Upper lobe of left lung (tissue), 4 donors: ENCODE data around the gene COL12A1.

ENCODE experiments used
- EP300 ChIP-seq, 4 donors: sonication (generic); formaldehyde crosslinking; IDR thresholded peaks; one replicate each; pipeline ENCODE4 v1.5.1; 2017; ENCODE audit warnings: antibody characterized with exemption in 4 of 4, control low read depth in 2 of 4
- TF ChIP-seq, protein P1 (sequence below), 6 experiments: fragments of 450-650 bp in 4 of 6; fragments of 200-600 bp in 2 of 6; sonication (generic) in 2 of 6; IDR thresholded peaks; one replicate each; pipeline ENCODE4 v1.5.1; 2016 to 2019; ENCODE audit warnings: antibody characterized with exemption in 6 of 6

DNA sequence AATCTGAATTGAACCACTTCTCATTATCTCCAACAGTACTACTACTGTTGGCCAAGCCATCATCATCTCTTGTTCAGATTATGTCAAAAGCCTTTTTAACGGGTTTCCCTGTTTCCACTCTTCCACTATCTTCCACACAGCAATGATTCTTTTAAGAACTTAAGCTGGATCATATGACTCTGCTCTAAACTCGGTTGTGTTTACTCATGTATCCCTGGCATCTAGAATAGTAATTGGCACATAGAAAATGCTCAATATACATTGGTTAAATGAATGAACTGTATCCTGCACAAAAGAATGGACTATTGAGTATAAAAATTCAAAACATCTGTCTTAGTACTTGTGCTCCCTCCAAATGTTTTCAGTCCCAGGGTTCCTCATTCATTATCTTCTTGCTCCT, 40.5 kb upstream of the COL12A1 start:
- TF ChIP-seq, protein P1, sequence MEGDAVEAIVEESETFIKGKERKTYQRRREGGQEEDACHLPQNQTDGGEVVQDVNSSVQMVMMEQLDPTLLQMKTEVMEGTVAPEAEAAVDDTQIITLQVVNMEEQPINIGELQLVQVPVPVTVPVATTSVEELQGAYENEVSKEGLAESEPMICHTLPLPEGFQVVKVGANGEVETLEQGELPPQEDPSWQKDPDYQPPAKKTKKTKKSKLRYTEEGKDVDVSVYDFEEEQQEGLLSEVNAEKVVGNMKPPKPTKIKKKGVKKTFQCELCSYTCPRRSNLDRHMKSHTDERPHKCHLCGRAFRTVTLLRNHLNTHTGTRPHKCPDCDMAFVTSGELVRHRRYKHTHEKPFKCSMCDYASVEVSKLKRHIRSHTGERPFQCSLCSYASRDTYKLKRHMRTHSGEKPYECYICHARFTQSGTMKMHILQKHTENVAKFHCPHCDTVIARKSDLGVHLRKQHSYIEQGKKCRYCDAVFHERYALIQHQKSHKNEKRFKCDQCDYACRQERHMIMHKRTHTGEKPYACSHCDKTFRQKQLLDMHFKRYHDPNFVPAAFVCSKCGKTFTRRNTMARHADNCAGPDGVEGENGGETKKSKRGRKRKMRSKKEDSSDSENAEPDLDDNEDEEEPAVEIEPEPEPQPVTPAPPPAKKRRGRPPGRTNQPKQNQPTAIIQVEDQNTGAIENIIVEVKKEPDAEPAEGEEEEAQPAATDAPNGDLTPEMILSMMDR (IDR thresholded peaks at IDR 0.05): no peak
- TF ChIP-seq EP300 (IDR thresholded peaks at IDR 0.05): no peak
